ENCODE results near the gene SLC25A6. TPM values are rescaled to one million over a fixed set of nuclear protein-coding genes. Genes with fewer than 3 reads are reported as not detected.
A peak's percentile ranks its signal among the peaks of the same experiment; 100 is the strongest.

Gene SLC25A6
- total RNA-seq, 2 experiments from 2014 or later, result 235 to 241 TPM

DNA sequence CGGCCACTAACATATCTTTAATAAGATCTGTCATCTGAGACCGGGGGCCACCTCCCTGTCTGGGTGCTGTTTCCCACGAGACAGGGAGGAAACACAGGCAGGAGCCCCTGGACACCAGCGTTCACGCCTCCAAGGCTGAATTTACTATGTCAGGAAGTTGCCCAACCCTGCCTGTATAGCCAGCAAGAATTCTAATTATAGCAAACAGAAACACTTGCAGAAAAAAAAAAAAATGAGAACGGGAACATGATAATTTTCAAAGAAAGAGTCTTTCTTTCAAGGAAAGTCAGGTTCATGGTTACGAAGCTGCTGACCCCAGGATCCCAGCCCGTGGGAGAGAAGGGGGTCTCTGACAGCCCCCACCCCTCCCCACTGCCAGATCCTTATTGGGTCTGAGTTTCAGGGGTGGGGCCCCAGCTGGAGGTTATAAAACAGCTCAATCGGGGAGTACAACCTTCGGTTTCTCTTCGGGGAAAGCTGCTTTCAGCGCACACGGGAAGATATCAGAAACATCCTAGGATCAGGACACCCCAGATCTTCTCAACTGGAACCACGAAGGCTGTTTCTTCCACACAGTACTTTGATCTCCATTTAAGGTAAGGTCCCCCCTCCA lies 55.5 kb downstream of the SLC25A6 start, which contains the start of gene IL3RA:
Gene IL3RA, plus strand, starts transcription at position 455 of the 613 bp plus-strand sequence. CDS start 4,981 bp downstream, outside the sequence.
- H3K9me3 Mint-ChIP-seq, result no peaks in the 10 kb centered on the region

More for the DNA sequence above, 55.5 kb downstream of the SLC25A6 start, which contains the start of gene IL3RA:
- peaks cover 7% of the 10 kb centered on the region for H3K27me3 Mint-ChIP-seq
- DNase-seq, result peak; percentile 38
- H3K27ac Mint-ChIP-seq, result peak within 1 kb of the TSS; percentile 58
- POLR2A ChIA-PET, result no interaction called here
- peak within 1 kb of the TSS; percentile 84 for H3K4me3 Mint-ChIP-seq
- peaks cover 10% of the 10 kb centered on the region for H3K4me1 Mint-ChIP-seq
- H3K36me3 Mint-ChIP-seq, result no peaks in the 10 kb centered on the region
- ATAC-seq (ENCODE audit: low read depth), result peak; percentile 53

Other genes with a start within 250 kb of the SLC25A6 start
- gene CRLF2, start 179.5 kb downstream of the SLC25A6 start, total RNA-seq, result 1 to 10 TPM in 1 of 2 experiments, under 1 TPM in 1; 0.71 to 1.5 TPM
- gene CSF2RA, start 123.3 kb downstream of the SLC25A6 start, total RNA-seq, result 1 to 10 TPM in 1 of 2 experiments, under 1 TPM in 1; 0.55 to 1.0 TPM
- gene IL3RA, start 55.3 kb downstream of the SLC25A6 start, total RNA-seq, result under 1 TPM; 0.17 to 0.77 TPM
- gene ASMTL, start 60.8 kb upstream of the SLC25A6 start, total RNA-seq, result 10 to 100 TPM; 39.4 to 42.2 TPM
- 10 to 100 TPM; 87.6 to 92.4 TPM for gene P2RY8, start 145.1 kb upstream of the SLC25A6 start, total RNA-seq
- 10 to 100 TPM; 87.8 to 88.1 TPM for gene AKAP17A, start 199.5 kb upstream of the SLC25A6 start, total RNA-seq
- gene ASMT, start 222.9 kb upstream of the SLC25A6 start, total RNA-seq, result not detected